Lung (tissue), 12 donors: ENCODE results near the gene PRPF6. TPM values are rescaled to one million over a fixed set of nuclear protein-coding genes. Genes with fewer than 3 reads are reported as not detected.

Source experiments
- ATAC-seq: fragments of 200-7000 bp; cut with Tn5 transposase; one replicate; pipeline ENCODE4 v1.9.1; 2020; ENCODE audit warnings: moderate number of reproducible peaks; ENCODE audit not compliant: insufficient read depth, low FRiP score
- DNase-seq, 3 donors: peaks; one replicate each; pipeline ENCODE4 v3.0.0-alpha.2; 2013 to 2017
- H3K27ac ChIP-seq, 2 donors: one replicate each; pipeline ENCODE4 v1.5.1; 2013; ENCODE audit warnings: mild to moderate bottlenecking in 2 of 2, moderate library complexity in 2 of 2, control low read depth in 1 of 2, inconsistent platforms in 1 of 2, low read depth in 1 of 2, low read length in 1 of 2
- H3K27me3 ChIP-seq, 3 donors: one replicate each; pipeline ENCODE4 v1.5.1; 2013; ENCODE audit warnings: low read length in 2 of 3; ENCODE audit not compliant: control insufficient read depth in 3 of 3, insufficient read depth in 3 of 3
- H3K36me3 ChIP-seq, 4 donors: one replicate each; pipeline ENCODE4 v1.5.1; 2013; ENCODE audit warnings: low read length in 4 of 4, mild to moderate bottlenecking in 1 of 4, moderate library complexity in 1 of 4; ENCODE audit not compliant: control insufficient read depth in 4 of 4, insufficient read depth in 4 of 4
- H3K4me1 ChIP-seq, 5 donors: one replicate each; pipeline ENCODE4 v1.5.1; 2013; ENCODE audit warnings: low read length in 5 of 5, mild to moderate bottlenecking in 2 of 5, moderate library complexity in 1 of 5; ENCODE audit not compliant: control insufficient read depth in 5 of 5, insufficient read depth in 5 of 5
- H3K4me3 ChIP-seq: one replicate; pipeline ENCODE4 v1.5.1; 2013; ENCODE audit warnings: mild to moderate bottlenecking, control low read depth, moderate library complexity
- H3K9ac ChIP-seq, 2 donors: one replicate each; pipeline ENCODE4 v1.5.1; 2013; ENCODE audit warnings: low read length in 2 of 2, control low read depth in 1 of 2; ENCODE audit not compliant: insufficient read depth in 1 of 2
- H3K9me3 ChIP-seq, 4 donors: one replicate each; pipeline ENCODE4 v1.5.1; 2013; ENCODE audit warnings: low read length in 3 of 4, mild to moderate bottlenecking in 1 of 4, moderate library complexity in 1 of 4; ENCODE audit not compliant: control insufficient read depth in 4 of 4, insufficient read depth in 3 of 4
- CTCF ChIP-seq: IDR thresholded peaks from 2 replicates; pipeline ENCODE4 v1.5.1; 2012; ENCODE audit warnings: mild to moderate bottlenecking; ENCODE audit errors: control extremely low read depth, extremely low read depth
- WGBS, 2 donors: extraction: QIAGEN DNeasy Blood & Tissue Kit; methylation state at CpG; one replicate each; pipeline ENCODE4 v1.1.7; 2013; 5-methylcytosine and 5-hydroxymethylcytosine counted together
- polyA plus RNA-seq, 2 donors: library from polyadenylated mRNA; stranded (reverse); fragments of 200-250 nt; gene quantifications; one replicate each; pipeline ENCODE4 v1.2.1, GENCODE V29; 2013
- total RNA-seq, 2 donors: library from RNA; depleted of rRNA in 1 of 2; stranded (reverse); fragments of >200 nt in 1 of 2; gene quantifications; one replicate each; pipeline ENCODE4 v1.2.1, GENCODE V29; 2014 to 2021
- donor health status: control.
- donor health status: control.
- donor health status: Bipolar disorder and iron deficiency.
- donor health status: healthy.
- donor health status: DM: yes; HTN: yes; CAD: no.

Gene PRPF6
- total and polyA plus RNA-seq, 4 donors, result 43.6 to 65.0 (median 54.2) TPM

- no peak within 1 kb of the TSS for H3K4me3 ChIP-seq
- ATAC-seq (no peak), DNase-seq (peak in 1 of 3 donors; percentile 29)
- TF ChIP-seq CTCF, result no peak
- no peak within 1 kb of the TSS for H3K27ac ChIP-seq
- H3K36me3 ChIP-seq, result peaks cover 4 to 31% (median 10%) of the 10 kb centered on the region in 4 donors
- H3K4me1 ChIP-seq, result peaks cover 0 to 15% (median 8%) of the 10 kb centered on the region in 5 donors
- WGBS, 2 donors, result 72 to 77% methylated on average over 9 to 10 of the region's 10 CpGs
- H3K27me3 ChIP-seq, result peaks cover 0 to 22% (median 11%) of the 10 kb centered on the region in 3 donors
- H3K9ac ChIP-seq, result no peak within 1 kb of the TSS
- H3K9me3 ChIP-seq, result no peaks in the 10 kb centered on the region
Observed at GRCh38 chr20:64035933-64036345, 55.0 kb downstream of the PRPF6 start, which contains the start of gene C20orf204. Gene C20orf204 (plus strand): TSS chr20:64036182. CDS start chr20:64036324, 142 bp downstream.

- Histone ChIP-seq H3K9ac (no peak overlapping the region), H3K27ac (no peak overlapping the region), H3K4me1 (peaks cover 0 to 21% (median 8%) of the 10 kb centered on the region in 5 donors), H3K36me3 (peaks cover 4 to 29% (median 8%) of the 10 kb centered on the region in 4 donors), H3K27me3 (peaks cover 0 to 24% (median 15%) of the 10 kb centered on the region in 3 donors), H3K9me3 (no peaks in the 10 kb centered on the region), H3K4me3 (no peak overlapping the region)
- ATAC-seq (no peak), DNase-seq (no peak)
- no peak for TF ChIP-seq CTCF
- WGBS, 2 donors, result 63 to 66% methylated on average over 15 to 17 of the region's 17 CpGs
Observed at GRCh38 chr20:64036346-64037198, 55.6 kb downstream of the PRPF6 start.

- WGBS, 2 donors, result 71 to 72% methylated on average over 3 of the region's 3 CpGs
- Histone ChIP-seq H3K27ac (no peak overlapping the region), H3K4me3 (no peak overlapping the region), H3K27me3 (peaks cover 0 to 26% (median 21%) of the 10 kb centered on the region in 3 donors), H3K4me1 (peaks cover 0 to 25% (median 12%) of the 10 kb centered on the region in 5 donors), H3K9ac (no peak overlapping the region), H3K9me3 (no peaks in the 10 kb centered on the region), H3K36me3 (peaks cover 2 to 24% (median 5%) of the 10 kb centered on the region in 4 donors)
- DNase-seq (no peak), ATAC-seq (no peak)
- no peak for TF ChIP-seq CTCF
Observed at GRCh38 chr20:64037199-64037497, 56.2 kb downstream of the PRPF6 start.
